Natural killer cell (primary cell): ENCODE measurements around the gene TNFSF8. TPM values are rescaled to one million over a fixed set of nuclear protein-coding genes. Genes with fewer than 3 reads are reported as not detected.

Source experiments
- ATAC-seq, 3 donors: fragments of 150-1000 bp in 2 of 3; fragments of 200-7000 bp in 1 of 3; cut with Tn5 transposase; 1 replicate in 1 of 3; 2 replicates in 2 of 3; pipeline ENCODE4 v1.10.0; 2021; ENCODE audit warnings: mild to moderate bottlenecking in 2 of 3, moderate library complexity in 2 of 3
- DNase-seq, 2 donors: peaks; one replicate each; pipeline versions ENCODE4 v3.0.0 to v3.0.0-alpha.2; 2013 to 2021; ENCODE audit warnings: mixed read lengths in 1 of 2
- H3K27ac ChIP-seq: one replicate; pipeline ENCODE4 v1.5.1; 2013; ENCODE audit warnings: mild to moderate bottlenecking, low read length
- H3K27me3 ChIP-seq: one replicate; pipeline ENCODE4 v1.6.1; 2013; ENCODE audit warnings: low read length; ENCODE audit not compliant: control insufficient read depth, insufficient read depth
- H3K36me3 ChIP-seq: one replicate; pipeline ENCODE4 v1.6.1; 2013; ENCODE audit warnings: low read length; ENCODE audit not compliant: control insufficient read depth, insufficient read depth
- H3K4me1 ChIP-seq: one replicate; pipeline ENCODE4 v1.6.1; 2013; ENCODE audit warnings: low read length; ENCODE audit not compliant: control insufficient read depth, insufficient read depth
- H3K4me3 ChIP-seq: one replicate; pipeline ENCODE4 v1.5.1; 2013; ENCODE audit warnings: low read length
- H3K9me3 ChIP-seq: one replicate; pipeline ENCODE4 v1.6.1; 2013; ENCODE audit warnings: low read length; ENCODE audit not compliant: control insufficient read depth, insufficient read depth
- H3K27ac Mint-ChIP-seq, 2 donors: one replicate each; pipeline ENCODE4 v1.8.0; 2022; ENCODE audit warnings: mild to moderate bottlenecking in 2 of 2, mixed read lengths in 2 of 2, moderate library complexity in 1 of 2
- H3K27me3 Mint-ChIP-seq, 2 donors: one replicate each; pipeline ENCODE4 v1.8.0; 2022; ENCODE audit warnings: low read depth in 2 of 2, mixed read lengths in 2 of 2
- H3K36me3 Mint-ChIP-seq: one replicate; pipeline ENCODE4 v1.8.0; 2022; ENCODE audit warnings: mixed read lengths
- H3K4me1 Mint-ChIP-seq, 2 donors: one replicate each; pipeline ENCODE4 v1.8.0; 2022; ENCODE audit warnings: mixed read lengths in 2 of 2
- H3K4me3 Mint-ChIP-seq: one replicate; pipeline ENCODE4 v1.8.0; 2022; ENCODE audit warnings: mild to moderate bottlenecking, moderate library complexity, mixed read lengths
- H3K9me3 Mint-ChIP-seq, 2 donors: one replicate each; pipeline ENCODE4 v1.8.0; 2022; ENCODE audit warnings: mixed read lengths in 2 of 2
- WGBS: methylation state at CpG from one replicate; pipeline ENCODE4 v1.1.7; 2013; ENCODE audit warnings: missing lambda C conversion rate; ENCODE audit not compliant: insufficient coverage; 5-methylcytosine and 5-hydroxymethylcytosine counted together
- intact Hi-C: fragments of 100-400 bp; cut with micrococcal nuclease; formaldehyde crosslinking; loops from one replicate; pipeline ENCODE4 v1.14.2; 2022
- total RNA-seq, 4 donors: library from RNA; stranded (reverse); fragments of 120-200 nt in 1 of 4; gene quantifications; one replicate each; pipeline versions ENCODE4 v1.2.3 to v1.2.4, GENCODE V29; 2013 to 2022
- TF ChIP-seq, protein P1 (sequence below): fragments of 200-600 bp; IDR thresholded peaks from one replicate; pipeline ENCODE4 v1.8.0; 2022; ENCODE audit warnings: antibody characterized with exemption

The TNFSF8 gene
- total RNA-seq, 3 donors from 2014 or later (not counting 1 experiment from before 2014, with no cell fraction given): 4.2 to 6.0 (median 4.8) TPM

GRCh38 chr9:114908805-114909448 is 21.5 kb downstream of the TNFSF8 start:
- Mint-ChIP-seq H3K27ac (peak overlapping the region; percentile 45 to 79), H3K27me3 (no peaks in the 10 kb centered on the region), H3K9me3 (no peaks in the 10 kb centered on the region), H3K4me1 (peaks cover 43% of the 10 kb centered on the region in 2 donors), H3K4me3 (peak overlapping the region; percentile 35), H3K36me3 (no peaks in the 10 kb centered on the region)
- peak; percentile 35 to 77 (median 44) for ATAC-seq
- 58% methylated on average over 6 of the region's 6 CpGs for WGBS
- Histone ChIP-seq H3K27ac (peak overlapping the region; percentile 55), H3K27me3 (no peaks in the 10 kb centered on the region), H3K9me3 (no peaks in the 10 kb centered on the region), H3K4me3 (no peak overlapping the region), H3K4me1 (peaks cover 40% of the 10 kb centered on the region), H3K36me3 (no peaks in the 10 kb centered on the region)
- intact Hi-C loops: loop anchor here (5.0 kb wide), 1 partner anchor 103 kb away; no protein-coding TSS in a partner anchor
- TF ChIP-seq, protein P1, sequence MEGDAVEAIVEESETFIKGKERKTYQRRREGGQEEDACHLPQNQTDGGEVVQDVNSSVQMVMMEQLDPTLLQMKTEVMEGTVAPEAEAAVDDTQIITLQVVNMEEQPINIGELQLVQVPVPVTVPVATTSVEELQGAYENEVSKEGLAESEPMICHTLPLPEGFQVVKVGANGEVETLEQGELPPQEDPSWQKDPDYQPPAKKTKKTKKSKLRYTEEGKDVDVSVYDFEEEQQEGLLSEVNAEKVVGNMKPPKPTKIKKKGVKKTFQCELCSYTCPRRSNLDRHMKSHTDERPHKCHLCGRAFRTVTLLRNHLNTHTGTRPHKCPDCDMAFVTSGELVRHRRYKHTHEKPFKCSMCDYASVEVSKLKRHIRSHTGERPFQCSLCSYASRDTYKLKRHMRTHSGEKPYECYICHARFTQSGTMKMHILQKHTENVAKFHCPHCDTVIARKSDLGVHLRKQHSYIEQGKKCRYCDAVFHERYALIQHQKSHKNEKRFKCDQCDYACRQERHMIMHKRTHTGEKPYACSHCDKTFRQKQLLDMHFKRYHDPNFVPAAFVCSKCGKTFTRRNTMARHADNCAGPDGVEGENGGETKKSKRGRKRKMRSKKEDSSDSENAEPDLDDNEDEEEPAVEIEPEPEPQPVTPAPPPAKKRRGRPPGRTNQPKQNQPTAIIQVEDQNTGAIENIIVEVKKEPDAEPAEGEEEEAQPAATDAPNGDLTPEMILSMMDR: no peak
- no peak for DNase-seq

- Histone ChIP-seq H3K4me3 (no peak overlapping the region), H3K9me3 (no peaks in the 10 kb centered on the region), H3K27ac (peak overlapping the region; percentile 55), H3K27me3 (no peaks in the 10 kb centered on the region), H3K4me1 (peaks cover 44% of the 10 kb centered on the region), H3K36me3 (peaks cover 3% of the 10 kb centered on the region)
- TF ChIP-seq, protein P1: no peak
- peak overlapping the region; percentile 35 for H3K4me3 Mint-ChIP-seq
- H3K36me3 Mint-ChIP-seq: no peaks in the 10 kb centered on the region
- intact Hi-C loops: loop anchor here (5.0 kb wide), 1 partner anchor 104 kb away; no protein-coding TSS in a partner anchor
- 35% methylated on average over 3 of the region's 3 CpGs for WGBS
- H3K27ac Mint-ChIP-seq: peak overlapping the region; percentile 45 to 79
- H3K4me1 Mint-ChIP-seq: peaks cover 39 to 51% of the 10 kb centered on the region in 2 donors
- no peaks in the 10 kb centered on the region for H3K9me3 Mint-ChIP-seq
- no peaks in the 10 kb centered on the region for H3K27me3 Mint-ChIP-seq
- ATAC-seq: no peak
- DNase-seq: no peak
Measured at GRCh38 chr9:114908104-114908622, 22.2 kb downstream of the TNFSF8 start.

DNA sequence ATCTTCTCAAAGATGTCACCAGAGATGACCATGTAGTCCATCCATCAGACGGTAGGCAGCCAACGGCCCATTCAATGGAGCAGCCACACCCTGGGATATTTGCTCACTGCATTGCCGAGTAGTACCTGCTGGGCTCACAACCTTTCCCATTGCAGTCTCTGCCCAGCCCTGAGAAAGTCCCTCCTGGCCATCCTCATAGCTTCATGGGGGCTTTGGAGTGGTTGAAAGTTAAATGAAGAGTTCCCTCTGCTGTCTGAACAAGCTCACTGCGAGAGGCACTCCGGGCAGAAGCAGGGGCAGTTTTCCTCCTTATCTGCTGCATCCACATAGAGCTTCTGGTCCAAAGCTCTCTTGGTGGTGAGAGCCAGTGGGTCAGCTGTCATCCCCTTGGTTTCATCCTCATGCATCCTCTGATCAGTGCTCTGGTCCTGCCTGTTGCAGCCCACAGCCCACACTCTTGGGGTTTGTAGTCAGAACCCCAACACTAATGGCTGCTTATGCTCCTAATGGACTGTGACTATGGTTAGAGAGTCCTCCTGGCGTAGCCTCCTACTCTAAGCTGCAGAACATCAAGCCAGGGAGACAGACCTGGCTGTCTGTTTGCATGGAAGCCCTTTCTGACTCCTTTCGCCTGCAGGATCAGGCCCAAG is 23.3 kb downstream of the TNFSF8 start:
- Mint-ChIP-seq H3K27me3 (no peaks in the 10 kb centered on the region), H3K9me3 (no peaks in the 10 kb centered on the region), H3K4me3 (no peak overlapping the region), H3K27ac (no peak overlapping the region), H3K4me1 (peaks cover 39 to 62% of the 10 kb centered on the region in 2 donors), H3K36me3 (no peaks in the 10 kb centered on the region)
- no peaks in the 10 kb centered on the region for H3K9me3 ChIP-seq
- H3K27me3 ChIP-seq: no peaks in the 10 kb centered on the region
- H3K36me3 ChIP-seq: peaks cover 3% of the 10 kb centered on the region
- H3K4me1 ChIP-seq: peaks cover 55% of the 10 kb centered on the region
- TF ChIP-seq, protein P1: peak; percentile 61
- no peak overlapping the region for H3K27ac ChIP-seq
- intact Hi-C loops: loop anchor here (1.0 to 5.0 kb wide), 3 partner anchors 105 to 224 kb away; partner anchors contain the start of gene TEX48
- WGBS: 87% methylated on average over 7 of the region's 7 CpGs
- ATAC-seq (peak in 1 of 3 donors; percentile 59), DNase-seq (peak in 1 of 2 donors; percentile 67)
- H3K4me3 ChIP-seq: no peak overlapping the region
